ENCODE results near the gene GRID1.

GRID1 gene

DNA sequence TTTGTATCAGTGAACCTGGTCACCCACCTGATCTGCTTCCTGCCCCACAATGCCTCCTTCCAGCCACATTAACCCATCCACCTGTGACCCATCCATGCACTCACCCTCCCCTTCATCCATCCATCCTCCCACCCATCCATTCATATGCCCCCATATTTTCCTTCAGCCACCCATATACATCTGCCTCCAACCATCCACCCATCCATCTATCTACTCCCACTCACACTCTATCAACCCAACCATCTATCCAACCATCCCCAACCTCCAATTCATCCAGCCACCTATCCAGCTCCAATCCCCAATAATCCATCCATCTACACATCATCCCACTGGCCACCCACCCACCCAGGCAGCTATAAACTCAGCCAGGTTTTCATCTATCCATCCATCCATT lies 51.0 kb downstream of the GRID1 start:
- DNase-seq (ENCODE audit: low read depth in 4 of 4, low spot score in 1 of 4), result no peak

GRCh38 chr10:86314616-86315548 lies 51.7 kb downstream of the GRID1 start:
- no peak for DNase-seq (ENCODE audit: low read depth in 4 of 4, low spot score in 1 of 4)

GRCh38 chr10:86313621-86314041 lies 53.0 kb downstream of the GRID1 start:
- no peak for DNase-seq (ENCODE audit: low read depth in 4 of 4, low spot score in 1 of 4)

DNA sequence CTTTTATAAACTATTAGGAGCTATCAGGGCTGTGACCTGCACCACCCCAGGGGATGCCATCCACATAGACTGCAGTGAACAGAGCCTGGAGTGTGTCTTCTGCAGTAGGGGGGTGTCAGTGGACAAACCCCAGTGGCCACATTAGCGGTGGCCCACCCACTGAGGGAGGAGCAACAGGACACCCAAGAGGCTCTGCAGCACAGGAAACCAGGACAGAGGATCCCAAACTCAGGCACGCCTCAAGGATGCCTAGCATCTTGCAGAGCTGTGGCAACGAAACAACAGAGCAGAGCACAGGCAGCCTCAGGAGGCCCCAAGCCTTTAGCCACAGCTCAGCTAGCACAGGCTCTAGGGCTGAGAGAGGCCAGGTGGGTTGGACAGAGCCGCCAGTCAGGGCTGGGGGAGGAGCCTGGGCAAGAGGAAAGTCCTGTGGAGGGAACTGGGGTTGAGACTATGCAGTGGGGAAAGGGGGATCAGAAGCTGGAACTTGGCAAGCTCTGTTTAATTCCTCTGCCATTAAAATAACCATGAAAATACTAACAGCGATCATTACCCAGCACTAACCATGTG lies 53.8 kb downstream of the GRID1 start:
- no peak for DNase-seq (ENCODE audit: low read depth in 4 of 4, low spot score in 1 of 4)

GRCh38 chr10:86311906-86312305 lies 54.7 kb downstream of the GRID1 start:
- DNase-seq (ENCODE audit: low read depth in 4 of 4, low spot score in 1 of 4), result no peak

DNA sequence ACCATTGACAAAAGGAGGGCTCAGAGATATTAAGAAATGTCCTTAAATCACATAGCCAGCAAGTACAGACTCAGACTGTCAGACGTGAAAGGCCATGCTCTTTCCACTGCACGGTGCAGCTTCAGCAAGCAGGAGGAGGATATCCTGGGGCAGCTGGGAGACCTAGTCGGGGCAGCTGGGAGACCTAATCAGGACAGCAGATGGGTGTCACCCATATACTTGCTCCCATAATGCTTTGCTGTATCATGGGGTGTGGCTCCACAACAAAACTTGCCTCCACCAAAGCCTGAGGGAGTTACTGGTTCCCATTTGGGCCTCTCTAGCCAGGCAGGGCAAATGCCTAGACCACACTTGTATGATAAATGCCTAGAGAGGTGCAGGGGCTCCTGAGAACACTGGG lies 55.4 kb downstream of the GRID1 start:
- DNase-seq (ENCODE audit: low read depth in 4 of 4, low spot score in 1 of 4), result no peak

GRCh38 chr10:86310702-86311101 lies 55.9 kb downstream of the GRID1 start:
- DNase-seq (ENCODE audit: low read depth in 4 of 4, low spot score in 1 of 4), result no peak

DNA sequence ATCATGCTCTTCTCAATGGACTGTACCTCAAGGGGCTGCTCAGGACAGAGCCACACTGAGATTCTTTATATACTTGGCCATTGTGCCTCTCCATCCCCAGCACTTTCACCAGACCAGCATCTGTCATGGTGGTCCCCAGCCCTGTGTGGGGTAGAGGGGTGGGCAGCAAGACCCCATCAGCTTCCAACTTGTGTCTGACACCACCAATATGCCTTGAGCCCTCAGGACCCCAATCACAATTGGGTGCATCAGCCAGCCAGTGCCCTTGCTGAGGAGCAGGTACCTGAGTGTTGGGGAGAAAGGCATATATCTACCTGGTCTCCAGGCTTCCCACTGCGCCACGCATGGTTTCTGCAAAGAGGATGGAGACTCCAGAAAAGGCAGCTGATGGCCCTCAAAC lies 56.3 kb downstream of the GRID1 start:
- DNase-seq (ENCODE audit: low read depth in 4 of 4, low spot score in 1 of 4), result no peak

DNA sequence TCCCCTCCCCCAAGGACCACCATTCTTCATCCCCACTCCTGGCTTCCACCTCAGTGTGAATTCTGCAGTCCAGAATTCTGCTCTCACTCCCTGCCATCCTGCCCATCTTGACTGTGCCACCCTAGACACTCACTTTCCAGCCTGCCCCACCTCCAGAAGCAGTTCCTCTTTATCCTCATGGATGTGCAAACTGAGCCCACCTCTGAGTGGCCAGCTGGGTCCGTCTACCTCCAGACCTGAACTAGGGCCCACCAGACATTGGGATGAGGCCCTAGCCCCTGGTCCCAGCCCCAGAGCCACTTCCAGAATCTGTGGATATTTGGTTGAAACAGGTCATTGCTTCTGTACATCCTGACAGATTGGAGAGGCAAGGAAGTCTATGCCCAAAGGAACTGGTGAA lies 58.5 kb downstream of the GRID1 start:
- no peak for DNase-seq (ENCODE audit: low read depth in 4 of 4, low spot score in 1 of 4)

GRCh38 chr10:86306628-86307278 lies 59.8 kb downstream of the GRID1 start:
- no peak for DNase-seq (ENCODE audit: low read depth in 4 of 4, low spot score in 1 of 4)

- DNase-seq (ENCODE audit: low read depth in 4 of 4, low spot score in 1 of 4), result no peak
Measured at GRCh38 chr10:86305521-86305920, 61.1 kb downstream of the GRID1 start.

DNA sequence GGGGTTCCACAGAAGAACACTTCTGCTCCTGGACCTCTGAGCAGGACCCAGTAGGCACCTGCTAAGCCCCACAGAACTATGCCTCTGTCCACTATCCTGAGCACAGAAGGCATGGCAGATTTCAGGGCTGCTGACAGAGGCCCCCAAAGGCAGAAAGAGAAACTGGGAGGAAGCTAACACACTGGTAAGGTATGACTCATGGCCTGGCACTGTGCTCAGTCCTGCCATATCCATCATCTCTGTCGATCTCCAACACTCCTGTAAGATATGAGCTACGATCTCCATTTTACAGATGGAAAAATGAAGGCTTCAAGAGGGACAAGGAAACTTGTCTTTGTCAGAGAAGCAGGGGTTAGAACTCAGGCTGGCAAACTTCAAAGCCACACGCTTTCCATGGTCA lies 62.2 kb downstream of the GRID1 start:
- DNase-seq (ENCODE audit: low read depth in 4 of 4, low spot score in 1 of 4), result no peak

DNA sequence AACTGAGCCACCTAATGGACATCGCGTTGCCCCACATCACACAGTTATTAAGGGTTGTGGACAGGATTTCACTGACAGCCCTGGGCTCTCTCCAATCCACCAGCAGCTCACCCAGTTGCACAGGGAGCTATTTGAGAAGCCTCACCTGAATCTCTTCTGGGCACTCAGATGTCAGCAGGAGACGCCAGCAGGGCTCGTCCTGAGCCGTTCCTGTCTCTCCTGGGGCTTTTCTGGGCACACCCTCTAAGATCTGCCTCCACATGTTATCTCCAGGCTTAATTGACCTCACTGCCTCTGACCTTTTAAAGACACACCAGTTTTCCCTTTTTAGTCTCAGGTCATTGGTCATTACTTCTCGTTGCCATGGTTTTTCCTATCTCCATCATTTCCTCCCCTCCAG lies 63.0 kb downstream of the GRID1 start:
- DNase-seq (ENCODE audit: low read depth in 4 of 4, low spot score in 1 of 4), result no peak

GRCh38 chr10:86301971-86302370 lies 64.6 kb downstream of the GRID1 start:
- no peak for DNase-seq (ENCODE audit: low read depth in 4 of 4, low spot score in 1 of 4)

DNA sequence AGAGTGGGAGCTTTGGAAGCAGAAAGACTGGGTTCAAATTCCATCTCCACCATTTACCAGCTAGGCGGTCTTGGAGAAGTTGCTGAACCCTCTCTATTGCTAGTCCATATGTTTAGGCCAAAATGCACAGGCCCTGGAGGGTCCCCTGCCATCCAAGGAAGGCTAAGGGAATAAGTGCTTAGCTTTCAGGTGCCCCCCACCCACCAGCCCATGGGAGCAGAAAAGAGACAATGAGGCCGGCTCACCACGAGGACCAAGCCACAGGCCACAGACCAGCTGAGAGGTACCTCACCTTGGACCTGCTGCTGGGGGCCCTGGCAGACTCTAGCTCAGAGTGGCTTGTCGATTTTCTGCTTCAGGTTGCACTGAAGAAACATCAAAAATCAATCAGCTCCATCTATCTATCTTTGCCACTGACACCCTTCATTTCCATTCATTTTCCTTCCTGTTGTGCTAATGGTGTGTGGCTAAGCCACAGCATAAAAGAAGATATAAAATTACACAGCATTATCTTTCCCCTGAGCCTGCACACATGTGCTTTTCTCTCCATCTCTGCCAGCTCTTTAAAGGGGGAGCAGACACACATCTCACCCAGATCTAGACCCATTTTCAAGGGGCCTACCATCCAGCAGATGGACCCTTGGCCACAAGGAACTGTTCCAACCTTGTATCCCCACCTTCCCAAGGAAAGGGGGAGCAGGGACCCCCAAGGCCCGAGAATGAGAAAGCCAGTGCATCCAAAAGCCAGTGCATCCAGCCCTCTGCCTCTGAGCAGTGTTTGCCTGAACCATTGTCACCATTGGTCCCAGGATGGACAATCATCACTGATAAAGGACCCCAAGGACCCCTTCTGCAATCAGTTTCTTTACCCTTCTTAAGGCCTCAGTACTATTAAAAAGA lies 65.4 kb downstream of the GRID1 start:
- DNase-seq (ENCODE audit: low read depth in 4 of 4, low spot score in 1 of 4), result no peak

GRCh38 chr10:86300399-86300925 lies 66.1 kb downstream of the GRID1 start:
- DNase-seq (ENCODE audit: low read depth in 4 of 4, low spot score in 1 of 4), result no peak

- DNase-seq (ENCODE audit: low read depth in 4 of 4, low spot score in 1 of 4), result no peak
Measured at GRCh38 chr10:86299562-86299961, 67.0 kb downstream of the GRID1 start.

DNA sequence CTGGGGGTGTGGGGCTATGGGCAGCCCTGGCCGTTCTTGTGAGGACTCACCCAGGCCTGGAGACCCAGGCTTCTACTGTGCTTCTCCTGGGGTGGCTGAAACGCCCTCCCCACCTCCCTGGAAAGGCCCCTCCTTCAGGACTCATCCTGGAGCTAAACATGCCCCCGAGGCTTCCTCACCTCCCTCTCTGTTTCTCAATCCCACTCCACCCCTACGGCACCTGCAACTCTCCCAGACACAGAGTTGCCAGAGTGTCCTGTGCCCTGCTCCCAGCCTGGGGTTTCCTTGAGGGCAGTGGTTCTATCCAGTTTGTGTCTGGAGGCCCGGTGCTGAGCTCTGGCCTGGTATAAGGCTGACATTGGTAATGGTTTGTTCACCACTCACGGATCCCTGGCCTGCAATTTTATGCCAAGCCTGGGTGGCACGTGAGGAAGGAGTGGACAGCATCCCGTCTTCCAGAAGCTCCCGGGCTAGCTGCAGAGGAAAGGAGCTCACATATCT lies 68.0 kb downstream of the GRID1 start:
- no peak for DNase-seq (ENCODE audit: low read depth in 4 of 4, low spot score in 1 of 4)

GRCh38 chr10:86295791-86296190 lies 70.8 kb downstream of the GRID1 start:
- DNase-seq (ENCODE audit: low read depth in 4 of 4, low spot score in 1 of 4), result no peak

- DNase-seq (ENCODE audit: low read depth in 4 of 4, low spot score in 1 of 4), result no peak
Measured at GRCh38 chr10:86295351-86295750, 71.2 kb downstream of the GRID1 start.

Measured in stimulated activated CD4-positive, alpha-beta T cell treated with anti-CD3 and anti-CD28 coated beads, Interleukin-1b, Interleukin-23, amount 100 ng/mL, for 24 hours (primary cell).